Transverse colon (tissue), 4 donors: ENCODE measurements around the gene CCDC141.

Experiments
- EP300 ChIP-seq: sonication (generic); formaldehyde crosslinking; IDR thresholded peaks from one replicate; pipeline ENCODE4 v1.6.1; 2017; ENCODE audit warnings: antibody characterized with exemption, low read depth
- POLR2A ChIP-seq: fragments of 450-650 bp; IDR thresholded peaks from one replicate; pipeline ENCODE4 v1.6.1; 2016; ENCODE audit warnings: antibody characterized with exemption, mild to moderate bottlenecking, moderate library complexity
- POLR2AphosphoS5 ChIP-seq, 3 donors: sonication (generic); formaldehyde crosslinking; IDR thresholded peaks; one replicate each; pipeline ENCODE4 v1.6.1; 2016; ENCODE audit warnings: antibody characterized with exemption in 3 of 3
- TF ChIP-seq, protein P1 (sequence below), 5 experiments: fragments of 200-600 bp in 3 of 5; fragments of 450-650 bp in 2 of 5; sonication (generic) in 3 of 5; IDR thresholded peaks; 1 replicate in 2 of 5; 2 replicates in 3 of 5; pipeline ENCODE4 v1.5.1; 2016 to 2017; ENCODE audit warnings: antibody characterized with exemption in 5 of 5, inconsistent platforms in 3 of 5, mild to moderate bottlenecking in 2 of 5, moderate library complexity in 1 of 5

DNA sequence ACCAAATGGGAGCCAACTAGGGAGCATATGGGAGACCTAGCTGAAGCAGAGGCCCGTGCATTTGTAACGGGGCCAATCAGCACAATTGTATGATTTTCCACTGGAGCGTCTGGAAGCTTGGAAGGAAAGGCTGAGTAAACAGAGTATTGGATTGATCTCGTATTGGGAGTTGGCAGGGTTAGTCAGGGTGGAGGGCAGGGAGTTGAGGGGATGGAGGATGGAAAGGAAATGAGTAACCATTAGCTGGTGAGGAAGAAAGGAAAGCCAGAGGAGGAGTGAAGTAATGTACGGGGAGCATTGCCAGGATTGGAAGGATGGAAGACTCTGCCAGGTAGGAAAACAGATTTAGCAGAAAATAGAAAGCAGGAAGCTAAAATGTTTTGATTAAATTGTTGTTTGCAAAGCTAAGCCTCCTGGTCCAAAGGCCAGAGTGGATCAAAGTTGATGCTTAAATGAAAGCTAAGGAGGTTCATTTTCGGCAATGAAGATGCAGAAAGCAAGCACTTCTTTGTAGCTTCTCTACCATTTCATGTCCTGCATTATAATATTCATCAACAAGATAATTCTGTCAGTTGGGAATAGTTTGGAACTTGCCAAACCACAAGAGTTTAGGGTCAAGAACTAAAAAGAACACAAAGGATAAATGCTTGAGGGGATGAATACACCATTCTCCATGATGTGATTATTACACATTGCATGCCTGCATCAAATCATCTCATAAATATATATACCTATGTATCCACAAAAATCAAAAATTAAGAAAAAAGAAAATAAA is 167.1 kb downstream of the CCDC141 start:
- TF ChIP-seq, protein P1, sequence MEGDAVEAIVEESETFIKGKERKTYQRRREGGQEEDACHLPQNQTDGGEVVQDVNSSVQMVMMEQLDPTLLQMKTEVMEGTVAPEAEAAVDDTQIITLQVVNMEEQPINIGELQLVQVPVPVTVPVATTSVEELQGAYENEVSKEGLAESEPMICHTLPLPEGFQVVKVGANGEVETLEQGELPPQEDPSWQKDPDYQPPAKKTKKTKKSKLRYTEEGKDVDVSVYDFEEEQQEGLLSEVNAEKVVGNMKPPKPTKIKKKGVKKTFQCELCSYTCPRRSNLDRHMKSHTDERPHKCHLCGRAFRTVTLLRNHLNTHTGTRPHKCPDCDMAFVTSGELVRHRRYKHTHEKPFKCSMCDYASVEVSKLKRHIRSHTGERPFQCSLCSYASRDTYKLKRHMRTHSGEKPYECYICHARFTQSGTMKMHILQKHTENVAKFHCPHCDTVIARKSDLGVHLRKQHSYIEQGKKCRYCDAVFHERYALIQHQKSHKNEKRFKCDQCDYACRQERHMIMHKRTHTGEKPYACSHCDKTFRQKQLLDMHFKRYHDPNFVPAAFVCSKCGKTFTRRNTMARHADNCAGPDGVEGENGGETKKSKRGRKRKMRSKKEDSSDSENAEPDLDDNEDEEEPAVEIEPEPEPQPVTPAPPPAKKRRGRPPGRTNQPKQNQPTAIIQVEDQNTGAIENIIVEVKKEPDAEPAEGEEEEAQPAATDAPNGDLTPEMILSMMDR (IDR thresholded peaks at IDR 0.05): no peak
- TF ChIP-seq EP300 (no peak), POLR2AphosphoS5 (IDR thresholded peaks at IDR 0.05) (no peak), POLR2A (no peak)
